ENCODE data around the gene PCP4.

- TF ChIP-seq SIN3A (IDR thresholded peaks at IDR 0.05; ENCODE audit: borderline replicate concordance, insufficient read depth, low read depth, low read length), result no peak
- peak; percentile 88 for TF ChIP-seq CTCF (IDR thresholded peaks at IDR 0.05)
- TF ChIP-seq POLR2AphosphoS5 (IDR thresholded peaks at IDR 0.05; ENCODE audit: low read depth, low read length), result no peak
Observed at GRCh38 chr21:39867198-39867650, at the start of gene PCP4.
